SK-N-SH (cell line): ENCODE results near the gene CEACAM5. TPM values are rescaled to one million over a fixed set of nuclear protein-coding genes. Genes with fewer than 3 reads are reported as not detected.

Source experiments
- CTCF ChIA-PET: fragments of 300-600, 350-600 bp; formaldehyde crosslinking; extraction: SDS; loops from one replicate; lab custom pipeline; 2021; lab: Yijun Ruan, JAX
- POLR2A ChIA-PET: fragments of 350-600 bp; sonication (Branson Sonifier 250); formaldehyde crosslinking; extraction: SDS; loops from one replicate; lab custom pipeline; 2020; ENCODE audit warnings: antibody characterized with exemption, inconsistent platforms; lab: Yijun Ruan, JAX
- DNase-seq: peaks from one replicate; pipeline ENCODE4 v3.0.0; 2012
- H2AFZ ChIP-seq: fragments of 200-600 bp; sonication (generic); 2 replicates; pipeline ENCODE4 v1.8.1; 2016; ENCODE audit warnings: antibody characterized with exemption, mild to moderate bottlenecking, low read depth
- H3F3A ChIP-seq: fragments of 200-600 bp; sonication (generic); replicated peaks from 2 replicates; pipeline ENCODE3; 2016; ENCODE audit warnings: antibody characterized with exemption, mild to moderate bottlenecking; ENCODE audit not compliant: insufficient read depth
- H3K27ac ChIP-seq, 2 experiments: fragments of 200-500 bp in 1 of 2; fragments of 200-600 bp in 1 of 2; sonication (Bioruptor generic) in 1 of 2; sonication (generic), shearing (Covaris generic) in 1 of 2; 2 replicates each; pipeline versions ENCODE4 v1.5.1 to v1.6.1; 2014 to 2016; ENCODE audit warnings: low read depth in 2 of 2, inconsistent platforms in 1 of 2, low read length in 1 of 2, mild to moderate bottlenecking in 1 of 2, mixed read lengths in 1 of 2
- H3K27me3 ChIP-seq: fragments of 200-600 bp; sonication (generic), shearing (Covaris generic); 2 replicates; pipeline ENCODE4 v1.6.1; 2016; ENCODE audit warnings: mixed run types; ENCODE audit not compliant: insufficient read depth
- H3K36me3 ChIP-seq, 2 experiments: fragments of 200-500 bp in 1 of 2; fragments of 200-600 bp in 1 of 2; sonication (Bioruptor generic) in 1 of 2; sonication (generic) in 1 of 2; replicated peaks in 1 of 2; 2 replicates each; pipeline versions ENCODE3 to v1.5.1; 2014 to 2016; ENCODE audit warnings: low read length in 1 of 2, mild to moderate bottlenecking in 1 of 2; ENCODE audit not compliant: insufficient read depth in 2 of 2, control insufficient read depth in 1 of 2
- H3K4me1 ChIP-seq, 2 experiments: fragments of 200-500 bp in 1 of 2; fragments of 200-600 bp in 1 of 2; sonication (Bioruptor generic) in 1 of 2; sonication (generic), shearing (Covaris generic) in 1 of 2; 2 replicates each; pipeline versions ENCODE4 v1.5.1 to v1.6.1; 2014 to 2016; ENCODE audit warnings: low read depth in 1 of 2, low read length in 1 of 2, mixed run types in 1 of 2; ENCODE audit not compliant: insufficient read depth in 2 of 2, control insufficient read depth in 1 of 2
- H3K4me2 ChIP-seq: fragments of 200-600 bp; sonication (generic), shearing (Covaris generic); 2 replicates; pipeline ENCODE4 v1.6.1; 2017; ENCODE audit warnings: mixed run types
- H3K4me3 ChIP-seq, 2 experiments: fragments of 200-500 bp in 1 of 2; fragments of 200-600 bp in 1 of 2; sonication (Bioruptor generic) in 1 of 2; sonication (generic), shearing (Covaris generic) in 1 of 2; 2 replicates each; pipeline versions ENCODE4 v1.5.1 to v1.8.1; 2014 to 2016; ENCODE audit warnings: low read depth in 2 of 2, inconsistent platforms in 1 of 2, low read length in 1 of 2, mild to moderate bottlenecking in 1 of 2, mixed read lengths in 1 of 2, moderate library complexity in 1 of 2
- H3K79me2 ChIP-seq: fragments of 200-600 bp; sonication (generic); 2 replicates; pipeline ENCODE4 v1.8.1; 2017; ENCODE audit warnings: mild to moderate bottlenecking; ENCODE audit not compliant: insufficient read depth
- H3K9ac ChIP-seq: fragments of 200-600 bp; sonication (generic); 2 replicates; pipeline ENCODE4 v1.6.1; 2017; ENCODE audit warnings: mixed run types
- H3K9me2 ChIP-seq: fragments of 200-600 bp; sonication (generic); 2 replicates; pipeline ENCODE4 v1.6.1; 2017; ENCODE audit warnings: mixed run types
- H3K9me3 ChIP-seq: fragments of 200-600 bp; sonication (generic); 2 replicates; pipeline ENCODE4 v1.6.1; 2017; ENCODE audit warnings: mixed run types, mild to moderate bottlenecking, moderate library complexity
- H4K20me1 ChIP-seq: fragments of 200-600 bp; sonication (generic); 2 replicates; pipeline ENCODE4 v1.6.1; 2017; ENCODE audit warnings: mild to moderate bottlenecking, mixed run types; ENCODE audit not compliant: insufficient read depth
- EP300 ChIP-seq, 2 experiments: IDR thresholded peaks; 2 replicates each; pipeline versions ENCODE4 v1.4.0 to v1.6.1; 2012; ENCODE audit warnings: borderline replicate concordance in 1 of 2, low read depth in 1 of 2, low read length in 1 of 2
- EZH2phosphoT487 ChIP-seq: fragments of 200-600 bp; sonication (generic); IDR thresholded peaks from 2 replicates; pipeline ENCODE4 v1.6.1; 2017; ENCODE audit warnings: low read depth, mixed run types, mild to moderate bottlenecking, antibody characterized with exemption, moderate library complexity, borderline replicate concordance
- FOSL2 ChIP-seq: IDR thresholded peaks from 2 replicates; pipeline ENCODE4 v1.4.0; 2012; ENCODE audit warnings: low read depth, mild to moderate bottlenecking, moderate library complexity, borderline replicate concordance
- FOXJ3 ChIP-seq: sonication (generic); formaldehyde crosslinking; IDR thresholded peaks from 2 replicates; pipeline ENCODE4 v1.5.1; 2020; ENCODE audit warnings: mild to moderate bottlenecking, missing genetic modification reagents
- GABPA ChIP-seq: IDR thresholded peaks from 2 replicates; pipeline ENCODE4 v1.4.0; 2012; ENCODE audit warnings: low read depth, mild to moderate bottlenecking
- NRF1 ChIP-seq: IDR thresholded peaks from 2 replicates; pipeline ENCODE4 v1.6.1; 2012; ENCODE audit warnings: low read depth, mild to moderate bottlenecking, low read length
- RAD21 ChIP-seq: IDR thresholded peaks from 2 replicates; pipeline ENCODE4 v1.6.1; 2012; ENCODE audit warnings: mild to moderate bottlenecking, low read length
- RCOR1 ChIP-seq: fragments of 150-350 bp; IDR thresholded peaks from 2 replicates; pipeline ENCODE4 v1.6.1; 2017; ENCODE audit warnings: antibody characterized with exemption, low read length
- RFX5 ChIP-seq: IDR thresholded peaks from 2 replicates; pipeline ENCODE4 v1.6.1; 2012; ENCODE audit warnings: mild to moderate bottlenecking, improper control_type of control experiment, low read length
- RXRA ChIP-seq: IDR thresholded peaks from 2 replicates; pipeline ENCODE4 v1.4.0; 2012; ENCODE audit warnings: low read depth, mild to moderate bottlenecking, borderline replicate concordance
- SMC3 ChIP-seq: IDR thresholded peaks from 2 replicates; pipeline ENCODE4 v1.6.1; 2012; ENCODE audit warnings: low read depth, low read length, improper control_type of control experiment
- TAF1 ChIP-seq: IDR thresholded peaks from 2 replicates; pipeline ENCODE4 v1.6.1; 2012; ENCODE audit warnings: low read depth, mild to moderate bottlenecking, low read length, moderate library complexity, borderline replicate concordance
- TCF12 ChIP-seq: IDR thresholded peaks from 2 replicates; pipeline ENCODE4 v1.4.0; 2012
- WGBS: methylation state at CpG from one replicate; pipeline ENCODE4 v1.1.6; 2017; ENCODE audit warnings: low lambda C conversion rate; 5-methylcytosine and 5-hydroxymethylcytosine counted together
- polyA plus RNA-seq, 3 experiments: library from polyadenylated mRNA; depleted of rRNA; stranded (reverse); fragments of >200 nt; gene quantifications; 2 replicates each; pipeline ENCODE4 v1.2.3, GENCODE V29; 2012
- TF ChIP-seq, protein P1 (sequence below): IDR thresholded peaks from 2 replicates; pipeline ENCODE4; 2012
- TF ChIP-seq, protein P2 (sequence below): fragments of 200-600 bp; sonication (generic); IDR thresholded peaks from 2 replicates; pipeline ENCODE4 v1.6.1; 2017; ENCODE audit warnings: antibody characterized with exemption, mild to moderate bottlenecking, moderate library complexity
- TF ChIP-seq, protein P3 (sequence below): IDR thresholded peaks from 2 replicates; pipeline ENCODE4 v1.6.1; 2012; ENCODE audit warnings: mild to moderate bottlenecking, low read depth, low read length, moderate library complexity

The CEACAM5 gene
- polyA plus RNA-seq, 1 of the 3 experiments (the other 2 are of a cell fraction), result not detected

DNA sequence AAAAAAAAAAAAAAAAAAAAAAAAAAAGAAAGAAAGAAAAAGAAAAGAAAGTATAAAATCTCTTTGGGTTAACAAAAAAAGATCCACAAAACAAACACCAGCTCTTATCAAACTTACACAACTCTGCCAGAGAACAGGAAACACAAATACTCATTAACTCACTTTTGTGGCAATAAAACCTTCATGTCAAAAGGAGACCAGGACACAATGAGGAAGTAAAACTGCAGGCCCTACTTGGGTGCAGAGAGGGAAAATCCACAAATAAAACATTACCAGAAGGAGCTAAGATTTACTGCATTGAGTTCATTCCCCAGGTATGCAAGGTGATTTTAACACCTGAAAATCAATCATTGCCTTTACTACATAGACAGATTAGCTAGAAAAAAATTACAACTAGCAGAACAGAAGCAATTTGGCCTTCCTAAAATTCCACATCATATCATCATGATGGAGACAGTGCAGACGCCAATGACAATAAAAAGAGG, 9.6 kb upstream of the CEACAM5 start:
- no peak overlapping the region for H2AFZ ChIP-seq
- TF ChIP-seq TAF1 (no peak), RAD21 (no peak), SMC3 (no peak), NRF1 (no peak), EP300 (IDR thresholded peaks at IDR 0.05; ENCODE audit: borderline replicate concordance in 1 of 2, low read depth in 1 of 2, low read length in 1 of 2) (no peak)
- TF ChIP-seq, protein P1, sequence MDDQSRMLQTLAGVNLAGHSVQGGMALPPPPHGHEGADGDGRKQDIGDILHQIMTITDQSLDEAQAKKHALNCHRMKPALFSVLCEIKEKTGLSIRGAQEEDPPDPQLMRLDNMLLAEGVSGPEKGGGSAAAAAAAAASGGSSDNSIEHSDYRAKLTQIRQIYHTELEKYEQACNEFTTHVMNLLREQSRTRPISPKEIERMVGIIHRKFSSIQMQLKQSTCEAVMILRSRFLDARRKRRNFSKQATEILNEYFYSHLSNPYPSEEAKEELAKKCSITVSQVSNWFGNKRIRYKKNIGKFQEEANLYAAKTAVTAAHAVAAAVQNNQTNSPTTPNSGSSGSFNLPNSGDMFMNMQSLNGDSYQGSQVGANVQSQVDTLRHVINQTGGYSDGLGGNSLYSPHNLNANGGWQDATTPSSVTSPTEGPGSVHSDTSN, result no peak
- TF ChIP-seq, all 33 proteins: peak for 0
- Histone ChIP-seq H3K79me2 (no peaks in the 10 kb centered on the region), H3K9ac (no peak overlapping the region), H3K9me3 (no peaks in the 10 kb centered on the region), H3K36me3 (no peaks in the 10 kb centered on the region), H3K4me1 (peaks cover 0 to 16% of the 10 kb centered on the region in 2 experiments; a peak in 1 of 4 replicates), H3K27me3 (no peaks in the 10 kb centered on the region), H3K9me2 (no peaks in the 10 kb centered on the region), H4K20me1 (no peaks in the 10 kb centered on the region), H3F3A (no peaks in the 10 kb centered on the region), H3K4me3 (no peak overlapping the region), H3K27ac (no peak overlapping the region), H3K4me2 (no peak overlapping the region)
- POLR2A ChIA-PET, result no interaction called here
- DNase-seq, result no peak
- WGBS, result 0% methylated on average over 1 of the region's 1 CpG
- CTCF ChIA-PET, result interaction anchor here (0.7 to 1.6 kb wide), 2 partner anchors 55 to 57 kb away, joined by 4 to 8 read pairs; no protein-coding TSS in a partner anchor

DNA sequence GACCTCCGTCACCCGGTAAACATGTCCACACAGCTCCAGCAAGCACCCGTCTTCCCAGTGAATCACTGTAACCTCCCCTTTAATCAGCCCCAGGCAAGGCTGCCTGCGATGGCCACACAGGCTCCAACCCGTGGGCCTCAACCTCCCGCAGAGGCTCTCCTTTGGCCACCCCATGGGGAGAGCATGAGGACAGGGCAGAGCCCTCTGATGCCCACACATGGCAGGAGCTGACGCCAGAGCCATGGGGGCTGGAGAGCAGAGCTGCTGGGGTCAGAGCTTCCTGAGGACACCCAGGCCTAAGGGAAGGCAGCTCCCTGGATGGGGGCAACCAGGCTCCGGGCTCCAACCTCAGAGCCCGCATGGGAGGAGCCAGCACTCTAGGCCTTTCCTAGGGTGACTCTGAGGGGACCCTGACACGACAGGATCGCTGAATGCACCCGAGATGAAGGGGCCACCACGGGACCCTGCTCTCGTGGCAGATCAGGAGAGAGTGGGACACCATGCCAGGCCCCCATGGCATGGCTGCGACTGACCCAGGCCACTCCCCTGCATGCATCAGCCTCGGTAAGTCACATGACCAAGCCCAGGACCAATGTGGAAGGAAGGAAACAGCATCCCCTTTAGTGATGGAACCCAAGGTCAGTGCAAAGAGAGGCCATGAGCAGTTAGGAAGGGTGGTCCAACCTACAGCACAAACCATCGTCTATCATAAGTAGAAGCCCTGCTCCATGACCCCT, 9.0 kb upstream of the CEACAM5 start:
- peaks cover 0 to 16% of the 10 kb centered on the region in 2 experiments; a peak in 1 of 4 replicates for H3K4me1 ChIP-seq
- no peak overlapping the region for H3K27ac ChIP-seq
- H3K36me3 ChIP-seq, result no peaks in the 10 kb centered on the region
- H3K9me2 ChIP-seq, result no peaks in the 10 kb centered on the region
- ChIA-PET POLR2A (no interaction called here), CTCF (interaction anchor here (1.6 kb wide), 1 partner anchor 57 kb away, joined by 8 read pairs; no protein-coding TSS in a partner anchor)
- no peaks in the 10 kb centered on the region for H3K79me2 ChIP-seq
- no peak overlapping the region for H3K4me3 ChIP-seq
- H3K4me2 ChIP-seq, result no peak overlapping the region
- 10% methylated on average over 15 of the region's 17 CpGs for WGBS
- TF ChIP-seq RXRA (no peak), GABPA (no peak), FOSL2 (no peak), EP300 (IDR thresholded peaks at IDR 0.05; ENCODE audit: borderline replicate concordance in 1 of 2, low read depth in 1 of 2, low read length in 1 of 2) (no peak), TCF12 (no peak), NRF1 (no peak), RCOR1 (no peak), EZH2phosphoT487 (no peak), RFX5 (no peak), FOXJ3 (no peak), TAF1 (no peak)
- TF ChIP-seq, protein P2, sequence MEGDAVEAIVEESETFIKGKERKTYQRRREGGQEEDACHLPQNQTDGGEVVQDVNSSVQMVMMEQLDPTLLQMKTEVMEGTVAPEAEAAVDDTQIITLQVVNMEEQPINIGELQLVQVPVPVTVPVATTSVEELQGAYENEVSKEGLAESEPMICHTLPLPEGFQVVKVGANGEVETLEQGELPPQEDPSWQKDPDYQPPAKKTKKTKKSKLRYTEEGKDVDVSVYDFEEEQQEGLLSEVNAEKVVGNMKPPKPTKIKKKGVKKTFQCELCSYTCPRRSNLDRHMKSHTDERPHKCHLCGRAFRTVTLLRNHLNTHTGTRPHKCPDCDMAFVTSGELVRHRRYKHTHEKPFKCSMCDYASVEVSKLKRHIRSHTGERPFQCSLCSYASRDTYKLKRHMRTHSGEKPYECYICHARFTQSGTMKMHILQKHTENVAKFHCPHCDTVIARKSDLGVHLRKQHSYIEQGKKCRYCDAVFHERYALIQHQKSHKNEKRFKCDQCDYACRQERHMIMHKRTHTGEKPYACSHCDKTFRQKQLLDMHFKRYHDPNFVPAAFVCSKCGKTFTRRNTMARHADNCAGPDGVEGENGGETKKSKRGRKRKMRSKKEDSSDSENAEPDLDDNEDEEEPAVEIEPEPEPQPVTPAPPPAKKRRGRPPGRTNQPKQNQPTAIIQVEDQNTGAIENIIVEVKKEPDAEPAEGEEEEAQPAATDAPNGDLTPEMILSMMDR, result no peak
- TF ChIP-seq, protein P3, sequence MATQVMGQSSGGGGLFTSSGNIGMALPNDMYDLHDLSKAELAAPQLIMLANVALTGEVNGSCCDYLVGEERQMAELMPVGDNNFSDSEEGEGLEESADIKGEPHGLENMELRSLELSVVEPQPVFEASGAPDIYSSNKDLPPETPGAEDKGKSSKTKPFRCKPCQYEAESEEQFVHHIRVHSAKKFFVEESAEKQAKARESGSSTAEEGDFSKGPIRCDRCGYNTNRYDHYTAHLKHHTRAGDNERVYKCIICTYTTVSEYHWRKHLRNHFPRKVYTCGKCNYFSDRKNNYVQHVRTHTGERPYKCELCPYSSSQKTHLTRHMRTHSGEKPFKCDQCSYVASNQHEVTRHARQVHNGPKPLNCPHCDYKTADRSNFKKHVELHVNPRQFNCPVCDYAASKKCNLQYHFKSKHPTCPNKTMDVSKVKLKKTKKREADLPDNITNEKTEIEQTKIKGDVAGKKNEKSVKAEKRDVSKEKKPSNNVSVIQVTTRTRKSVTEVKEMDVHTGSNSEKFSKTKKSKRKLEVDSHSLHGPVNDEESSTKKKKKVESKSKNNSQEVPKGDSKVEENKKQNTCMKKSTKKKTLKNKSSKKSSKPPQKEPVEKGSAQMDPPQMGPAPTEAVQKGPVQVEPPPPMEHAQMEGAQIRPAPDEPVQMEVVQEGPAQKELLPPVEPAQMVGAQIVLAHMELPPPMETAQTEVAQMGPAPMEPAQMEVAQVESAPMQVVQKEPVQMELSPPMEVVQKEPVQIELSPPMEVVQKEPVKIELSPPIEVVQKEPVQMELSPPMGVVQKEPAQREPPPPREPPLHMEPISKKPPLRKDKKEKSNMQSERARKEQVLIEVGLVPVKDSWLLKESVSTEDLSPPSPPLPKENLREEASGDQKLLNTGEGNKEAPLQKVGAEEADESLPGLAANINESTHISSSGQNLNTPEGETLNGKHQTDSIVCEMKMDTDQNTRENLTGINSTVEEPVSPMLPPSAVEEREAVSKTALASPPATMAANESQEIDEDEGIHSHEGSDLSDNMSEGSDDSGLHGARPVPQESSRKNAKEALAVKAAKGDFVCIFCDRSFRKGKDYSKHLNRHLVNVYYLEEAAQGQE, result no peak
- H3K9ac ChIP-seq, result no peak overlapping the region
- H4K20me1 ChIP-seq, result no peaks in the 10 kb centered on the region
- no peaks in the 10 kb centered on the region for H3K9me3 ChIP-seq
- no peaks in the 10 kb centered on the region for H3F3A ChIP-seq
- no peak for DNase-seq
- no peak overlapping the region for H2AFZ ChIP-seq
- no peaks in the 10 kb centered on the region for H3K27me3 ChIP-seq
